ENCODE results near the gene TSSC4.
A peak's percentile ranks its signal among the peaks of the same experiment; 100 is the strongest.

The TSSC4 gene

DNA sequence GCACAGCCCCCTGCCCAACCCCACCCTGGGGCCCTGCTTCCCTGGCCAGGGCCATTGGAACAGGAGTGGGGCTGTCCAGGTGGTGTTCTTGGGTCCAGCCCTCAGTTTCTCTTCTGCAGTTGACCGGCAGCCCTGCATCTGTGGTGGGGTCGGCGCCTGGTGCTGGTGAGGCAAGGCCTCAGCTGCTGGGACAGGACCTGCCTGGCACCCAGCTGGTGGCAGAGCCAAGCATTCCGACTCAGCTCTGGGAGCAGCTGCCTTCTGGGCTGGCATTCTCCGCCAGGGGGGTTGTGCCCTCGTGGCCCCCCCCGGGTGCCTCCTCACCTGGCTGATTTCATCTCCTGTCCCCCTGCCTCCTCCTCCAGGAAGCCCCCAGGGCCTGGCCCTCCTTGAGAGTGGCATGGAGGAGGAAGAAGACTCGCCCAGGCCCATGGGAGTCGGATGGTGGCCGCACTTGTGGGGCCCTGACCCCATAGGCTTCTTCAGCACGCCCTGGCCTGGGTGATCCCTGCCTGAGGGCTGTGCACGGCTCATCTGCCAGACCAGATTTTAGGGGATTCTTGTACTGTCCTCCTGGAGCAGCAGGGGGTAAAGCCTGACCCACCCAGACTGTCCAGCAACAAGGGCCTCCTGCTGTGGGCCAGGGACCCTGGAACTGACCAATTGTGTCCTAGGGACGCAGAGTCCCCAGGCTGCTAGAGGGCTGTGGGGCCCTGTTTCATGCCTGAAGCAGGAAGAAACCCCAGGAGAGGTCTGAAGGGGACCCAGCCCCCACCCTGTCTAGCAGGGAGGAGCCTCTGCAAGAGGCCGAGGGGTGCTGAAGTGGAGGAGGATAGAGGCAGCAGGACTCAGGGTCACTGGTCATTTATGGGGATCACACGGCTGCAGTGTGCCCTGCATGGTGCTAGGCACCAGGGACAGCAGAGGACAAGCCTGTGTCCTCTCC, 11.8 kb upstream of the TSSC4 start:
- Mint-ChIP-seq H3K36me3 (ENCODE audit: low read depth) (peaks cover 5% of the 10 kb centered on the region), H3K9me3 (no peaks in the 10 kb centered on the region), H3K4me1 (peaks cover 35% of the 10 kb centered on the region), H3K27me3 (ENCODE audit: low read depth) (no peaks in the 10 kb centered on the region), H3K4me3 (no peak overlapping the region), H3K27ac (peak overlapping the region; percentile 56 to 85 (median 64))
- TF ChIP-seq, protein P1, sequence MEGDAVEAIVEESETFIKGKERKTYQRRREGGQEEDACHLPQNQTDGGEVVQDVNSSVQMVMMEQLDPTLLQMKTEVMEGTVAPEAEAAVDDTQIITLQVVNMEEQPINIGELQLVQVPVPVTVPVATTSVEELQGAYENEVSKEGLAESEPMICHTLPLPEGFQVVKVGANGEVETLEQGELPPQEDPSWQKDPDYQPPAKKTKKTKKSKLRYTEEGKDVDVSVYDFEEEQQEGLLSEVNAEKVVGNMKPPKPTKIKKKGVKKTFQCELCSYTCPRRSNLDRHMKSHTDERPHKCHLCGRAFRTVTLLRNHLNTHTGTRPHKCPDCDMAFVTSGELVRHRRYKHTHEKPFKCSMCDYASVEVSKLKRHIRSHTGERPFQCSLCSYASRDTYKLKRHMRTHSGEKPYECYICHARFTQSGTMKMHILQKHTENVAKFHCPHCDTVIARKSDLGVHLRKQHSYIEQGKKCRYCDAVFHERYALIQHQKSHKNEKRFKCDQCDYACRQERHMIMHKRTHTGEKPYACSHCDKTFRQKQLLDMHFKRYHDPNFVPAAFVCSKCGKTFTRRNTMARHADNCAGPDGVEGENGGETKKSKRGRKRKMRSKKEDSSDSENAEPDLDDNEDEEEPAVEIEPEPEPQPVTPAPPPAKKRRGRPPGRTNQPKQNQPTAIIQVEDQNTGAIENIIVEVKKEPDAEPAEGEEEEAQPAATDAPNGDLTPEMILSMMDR (IDR thresholded peaks at IDR 0.05; ENCODE audit: unreplicated experiment in 3 of 3) = no peak

- Mint-ChIP-seq H3K27ac (peak overlapping the region; percentile 56 to 85 (median 64)), H3K27me3 (ENCODE audit: low read depth) (no peaks in the 10 kb centered on the region), H3K9me3 (no peaks in the 10 kb centered on the region), H3K4me3 (peak overlapping the region in 1 of 3 experiments; percentile 29), H3K36me3 (ENCODE audit: low read depth) (peaks cover 5% of the 10 kb centered on the region), H3K4me1 (peaks cover 29% of the 10 kb centered on the region)
- TF ChIP-seq, protein P1 (IDR thresholded peaks at IDR 0.05; ENCODE audit: unreplicated experiment in 3 of 3) = no peak
These were observed 11.0 kb upstream of the TSSC4 start for GRCh38 chr11:2389377-2390026.

DNA sequence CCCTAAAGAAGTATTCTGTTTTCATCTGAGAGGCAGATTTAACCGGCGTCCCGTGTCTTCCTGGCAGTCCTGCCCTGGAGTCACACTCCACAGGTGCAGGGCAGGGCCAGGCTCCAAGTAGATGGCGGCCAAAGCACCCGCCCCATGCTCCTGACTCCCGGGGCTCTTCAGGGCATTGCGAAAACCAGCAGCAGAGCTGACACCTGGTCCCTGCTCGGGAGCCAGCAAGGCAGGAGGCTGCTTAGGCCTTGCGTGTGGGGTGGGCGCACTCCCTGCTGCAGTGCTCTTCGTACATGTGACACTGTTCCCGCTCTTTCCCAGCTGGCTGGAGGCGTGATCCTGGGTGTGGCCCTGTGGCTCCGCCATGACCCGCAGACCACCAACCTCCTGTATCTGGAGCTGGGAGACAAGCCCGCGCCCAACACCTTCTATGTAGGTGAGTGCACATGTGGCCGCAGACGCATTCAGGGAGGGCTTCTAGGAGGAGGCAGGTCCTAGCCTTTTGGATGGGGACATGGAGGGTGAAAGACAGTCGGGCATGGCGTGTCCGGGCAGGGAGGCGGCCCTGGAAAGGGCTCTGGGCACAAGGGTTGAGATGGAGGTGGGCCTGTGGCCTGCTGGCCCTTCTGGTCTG, 10.3 kb upstream of the TSSC4 start:
- Mint-ChIP-seq H3K27me3 (ENCODE audit: low read depth) (no peaks in the 10 kb centered on the region), H3K9me3 (no peaks in the 10 kb centered on the region), H3K4me1 (peaks cover 29% of the 10 kb centered on the region), H3K36me3 (ENCODE audit: low read depth) (peaks cover 5% of the 10 kb centered on the region), H3K4me3 (peak overlapping the region in 1 of 3 experiments; percentile 29), H3K27ac (peak overlapping the region in 2 of 3 experiments; percentile 64 to 85)
- TF ChIP-seq, protein P1 (IDR thresholded peaks at IDR 0.05; ENCODE audit: unreplicated experiment in 3 of 3) = no peak

DNA sequence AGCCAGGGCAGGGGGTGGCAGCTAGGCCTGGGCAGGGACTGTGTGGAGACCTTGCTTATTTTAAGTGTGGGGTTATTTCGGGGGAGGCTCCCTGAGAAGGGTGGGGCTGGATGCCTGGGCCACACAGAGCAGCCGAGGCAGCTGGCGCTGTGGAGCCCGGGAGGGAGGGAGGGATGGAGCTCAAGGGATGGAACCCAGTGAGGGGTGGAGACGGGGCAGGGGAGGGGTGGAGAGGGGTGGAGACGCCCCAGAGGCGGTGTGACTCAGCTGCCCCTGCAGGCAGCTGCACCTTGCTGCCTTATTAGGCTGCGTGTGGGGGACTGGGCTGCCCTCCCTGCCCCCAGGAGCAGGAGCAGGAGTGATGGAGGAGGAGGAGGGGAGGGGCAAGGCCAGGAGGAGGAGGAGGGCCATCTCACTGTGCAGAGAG, 9.8 kb upstream of the TSSC4 start:
- Mint-ChIP-seq H3K27ac (peak overlapping the region in 2 of 3 experiments; percentile 41 to 64), H3K9me3 (no peaks in the 10 kb centered on the region), H3K4me3 (no peak overlapping the region), H3K27me3 (ENCODE audit: low read depth) (no peaks in the 10 kb centered on the region), H3K36me3 (ENCODE audit: low read depth) (peaks cover 5% of the 10 kb centered on the region), H3K4me1 (peaks cover 26% of the 10 kb centered on the region)
- TF ChIP-seq, protein P1 (IDR thresholded peaks at IDR 0.05; ENCODE audit: unreplicated experiment in 3 of 3) = no peak

GRCh38 chr11:2391181-2391975, 9.2 kb upstream of the TSSC4 start:
- Mint-ChIP-seq H3K4me1 (peaks cover 20% of the 10 kb centered on the region), H3K9me3 (no peaks in the 10 kb centered on the region), H3K4me3 (no peak overlapping the region), H3K36me3 (ENCODE audit: low read depth) (peaks cover 5% of the 10 kb centered on the region), H3K27me3 (ENCODE audit: low read depth) (no peaks in the 10 kb centered on the region), H3K27ac (no peak overlapping the region)
- TF ChIP-seq, protein P1 (IDR thresholded peaks at IDR 0.05; ENCODE audit: unreplicated experiment in 3 of 3) = no peak
